Mesothelial cell of epicardium (in vitro differentiated cells): Measurements from ENCODE around the gene LRRIQ1. TPM values are rescaled to one million over a fixed set of nuclear protein-coding genes. Genes with fewer than 3 reads are reported as not detected.

ENCODE experiments used
- DNase-seq, 2 experiments: peaks; one replicate each; pipeline ENCODE4 v3.0.0; 2021; ENCODE audit warnings: low spot score in 2 of 2; ENCODE audit not compliant: unreplicated experiment in 2 of 2
- H3K27ac Mint-ChIP-seq: 2 replicates; pipeline ENCODE4 v1.8.0; 2021; ENCODE audit warnings: mixed read lengths
- H3K27me3 Mint-ChIP-seq: 2 replicates; pipeline ENCODE4 v1.8.0; 2021; ENCODE audit warnings: low read depth, mixed read lengths
- H3K36me3 Mint-ChIP-seq: 2 replicates; pipeline ENCODE4 v1.8.0; 2021; ENCODE audit warnings: mixed read lengths
- H3K4me1 Mint-ChIP-seq: 2 replicates; pipeline ENCODE4 v1.8.0; 2021; ENCODE audit warnings: mixed read lengths
- H3K4me3 Mint-ChIP-seq: 2 replicates; pipeline ENCODE4 v1.8.0; 2021; ENCODE audit warnings: mild to moderate bottlenecking, moderate library complexity, mixed read lengths
- H3K9me3 Mint-ChIP-seq: 2 replicates; pipeline ENCODE4 v1.8.0; 2021; ENCODE audit warnings: mixed read lengths
- CTCF ChIP-seq: fragments of 200-600 bp; sonication (generic); IDR thresholded peaks from one replicate; pipeline ENCODE4 v1.5.0; 2021; ENCODE audit warnings: antibody characterized with exemption; ENCODE audit not compliant: unreplicated experiment
- total RNA-seq: library from RNA; stranded (reverse); gene quantifications from 3 replicates; pipeline ENCODE4 v1.2.1, GENCODE V29; 2021

Gene LRRIQ1
- total RNA-seq, 1 donor from 2014 or later: 3.8 TPM

- Mint-ChIP-seq H3K4me3 (no peak overlapping the region), H3K9me3 (no peaks in the 10 kb centered on the region), H3K36me3 (no peaks in the 10 kb centered on the region), H3K27me3 (no peaks in the 10 kb centered on the region), H3K4me1 (no peaks in the 10 kb centered on the region), H3K27ac (no peak overlapping the region)
- DNase-seq: no peak
- no peak for TF ChIP-seq CTCF
Observed at GRCh38 chr12:85257671-85258070, 221.5 kb downstream of the LRRIQ1 start.

- Mint-ChIP-seq H3K36me3 (no peaks in the 10 kb centered on the region), H3K4me3 (no peak overlapping the region), H3K4me1 (no peaks in the 10 kb centered on the region), H3K27me3 (no peaks in the 10 kb centered on the region), H3K27ac (no peak overlapping the region), H3K9me3 (no peaks in the 10 kb centered on the region)
- no peak for TF ChIP-seq CTCF
- DNase-seq: no peak
Observed at GRCh38 chr12:85260447-85260846, 224.3 kb downstream of the LRRIQ1 start.

- TF ChIP-seq CTCF: no peak
- Mint-ChIP-seq H3K4me1 (no peaks in the 10 kb centered on the region), H3K27ac (no peak overlapping the region), H3K27me3 (no peaks in the 10 kb centered on the region), H3K9me3 (no peaks in the 10 kb centered on the region), H3K4me3 (no peak overlapping the region), H3K36me3 (no peaks in the 10 kb centered on the region)
- DNase-seq: no peak
Observed at GRCh38 chr12:85260896-85261295, 224.7 kb downstream of the LRRIQ1 start.

GRCh38 chr12:85266356-85266755, 230.2 kb downstream of the LRRIQ1 start:
- Mint-ChIP-seq H3K9me3 (no peaks in the 10 kb centered on the region), H3K36me3 (no peaks in the 10 kb centered on the region), H3K27ac (no peak overlapping the region), H3K4me3 (no peak overlapping the region), H3K4me1 (no peaks in the 10 kb centered on the region), H3K27me3 (peaks cover 7% of the 10 kb centered on the region)
- DNase-seq: no peak
- TF ChIP-seq CTCF: no peak

GRCh38 chr12:85273381-85274314, 237.5 kb downstream of the LRRIQ1 start:
- Mint-ChIP-seq H3K27ac (no peak overlapping the region), H3K9me3 (no peaks in the 10 kb centered on the region), H3K27me3 (peaks cover 45% of the 10 kb centered on the region), H3K4me3 (peak overlapping the region; percentile 57), H3K36me3 (no peaks in the 10 kb centered on the region), H3K4me1 (peaks cover 22% of the 10 kb centered on the region)
- DNase-seq: no peak
- TF ChIP-seq CTCF: no peak
